Cortex of kidney (tissue), 1 donor: ENCODE data around the gene ITGA3.
"Not testable (repeated sequence)": the region's sequence is repeated elsewhere in the genome, so short reads cannot be mapped to it uniquely, and the experiment has no call there.

Experiments
- DNase-seq: peaks from one replicate; lab custom pipeline; 2025; lab: John Stamatoyannopoulos, UW

Gene ITGA3

GRCh38 chr17:50035421-50035879 is 20.5 kb upstream of the ITGA3 start:
- no peak for DNase-seq

- DNase-seq, result no peak
Measured at GRCh38 chr17:50035945-50036344, 20.0 kb upstream of the ITGA3 start.

- no peak for DNase-seq
Measured at GRCh38 chr17:50036455-50037261, 19.3 kb upstream of the ITGA3 start.

GRCh38 chr17:50037321-50038107 is 18.4 kb upstream of the ITGA3 start:
- no peak for DNase-seq

GRCh38 chr17:50039058-50039457 is 16.9 kb upstream of the ITGA3 start:
- no peak for DNase-seq

DNA sequence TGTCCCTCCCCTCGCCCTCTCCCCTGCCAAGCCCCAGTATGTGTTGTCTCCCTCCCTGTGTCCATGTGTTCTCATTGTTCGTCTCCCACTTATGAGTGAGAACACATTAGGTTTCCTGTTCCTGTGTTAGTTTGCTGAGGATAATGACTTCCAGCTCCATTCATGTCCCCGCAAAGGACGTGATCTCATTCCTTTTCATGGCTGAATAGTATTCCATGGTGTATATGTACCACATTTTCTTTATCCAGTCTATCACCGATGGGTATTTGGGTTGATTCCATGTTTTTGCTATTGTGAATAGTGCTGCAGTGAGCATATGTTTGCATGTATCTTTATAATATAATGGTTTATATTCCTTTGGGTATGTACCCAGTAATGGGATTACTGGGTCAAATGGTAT is 15.4 kb upstream of the ITGA3 start:
- not testable (repeated sequence) for DNase-seq

GRCh38 chr17:50042211-50042610 is 13.7 kb upstream of the ITGA3 start:
- DNase-seq, result no peak

DNA sequence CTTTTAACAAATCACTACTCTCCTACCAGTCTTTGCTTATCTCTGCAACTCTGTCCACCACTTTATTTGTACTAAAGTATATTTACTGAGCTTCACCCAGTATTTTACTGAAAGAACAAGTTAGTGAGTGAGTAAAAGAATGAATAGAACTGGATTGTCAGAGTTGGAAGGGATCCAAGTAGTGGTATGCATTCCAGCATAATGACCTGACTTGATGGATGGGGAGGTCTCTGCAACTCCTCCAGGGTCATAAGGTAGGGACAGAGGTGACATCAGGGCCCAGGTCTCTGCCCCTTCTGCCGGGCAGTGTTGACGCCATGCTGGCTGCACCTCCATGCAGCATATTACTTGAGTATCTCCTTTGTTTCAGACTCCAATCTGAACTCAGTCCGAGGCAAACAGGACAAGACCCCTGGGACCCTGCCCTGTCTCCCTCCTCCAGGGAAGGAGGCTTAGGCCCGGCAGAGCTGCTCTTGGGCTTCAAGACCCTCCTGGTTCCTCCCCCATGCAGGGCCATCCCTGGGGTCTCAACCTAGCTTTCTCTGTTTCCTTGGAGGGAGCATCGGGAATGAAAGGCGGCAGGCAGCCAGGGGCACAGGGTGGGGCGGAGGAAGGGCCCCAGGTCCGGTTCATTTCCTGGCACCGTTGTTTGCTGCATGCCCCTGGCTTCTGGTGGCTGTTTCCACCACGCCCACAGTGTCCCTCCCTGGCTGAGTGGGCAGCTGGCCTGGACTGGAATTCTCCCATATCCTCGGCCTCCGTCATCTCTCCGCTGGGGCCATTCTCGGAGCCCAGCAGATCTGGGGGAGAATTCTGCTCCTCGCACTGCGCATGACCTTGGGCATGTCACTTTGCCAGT is 12.4 kb upstream of the ITGA3 start:
- no peak for DNase-seq

DNA sequence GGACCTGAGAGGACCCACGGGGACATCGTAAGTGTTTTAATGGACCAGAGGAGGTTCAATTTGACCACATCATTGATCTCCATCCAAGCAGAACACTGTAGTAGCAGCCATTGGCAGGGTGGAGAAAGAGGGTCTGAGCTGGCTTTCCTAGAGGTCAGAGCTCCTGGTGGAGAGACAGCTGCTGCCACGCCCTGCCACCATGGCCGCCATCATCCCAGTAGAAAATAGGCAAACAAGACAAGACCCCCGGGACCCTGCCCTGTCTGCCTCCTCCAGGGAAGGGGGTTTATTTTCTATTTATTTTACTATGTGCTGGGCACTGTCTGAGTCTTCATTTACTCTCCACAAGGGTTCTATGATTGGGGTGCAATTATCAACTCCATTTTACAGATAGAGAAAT is 11.4 kb upstream of the ITGA3 start:
- DNase-seq, result no peak

- no peak for DNase-seq
Measured at GRCh38 chr17:50045154-50045553, 10.8 kb upstream of the ITGA3 start.

- DNase-seq, result no peak
Measured at GRCh38 chr17:50046179-50046578, 9.7 kb upstream of the ITGA3 start.

DNA sequence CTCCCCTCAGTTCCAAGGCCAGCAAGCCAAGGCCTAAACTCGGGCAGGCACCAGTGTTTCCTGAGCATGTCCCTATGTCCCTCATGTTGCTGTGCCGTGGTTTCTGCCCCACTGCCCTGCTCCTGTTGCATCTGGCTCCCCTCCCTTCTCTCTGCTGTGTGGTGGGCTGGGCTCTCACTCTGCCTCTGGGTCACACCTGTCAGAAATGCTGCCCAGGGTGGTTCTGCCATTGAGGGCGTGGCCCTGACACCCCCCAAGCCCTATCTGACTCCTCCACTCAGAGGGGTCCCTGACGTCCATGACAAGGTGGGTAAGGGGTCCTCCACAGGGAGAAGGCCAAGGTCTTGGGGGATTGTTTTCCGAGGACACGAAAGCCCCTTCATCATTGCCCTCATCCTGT is 9.2 kb upstream of the ITGA3 start:
- no peak for DNase-seq

DNA sequence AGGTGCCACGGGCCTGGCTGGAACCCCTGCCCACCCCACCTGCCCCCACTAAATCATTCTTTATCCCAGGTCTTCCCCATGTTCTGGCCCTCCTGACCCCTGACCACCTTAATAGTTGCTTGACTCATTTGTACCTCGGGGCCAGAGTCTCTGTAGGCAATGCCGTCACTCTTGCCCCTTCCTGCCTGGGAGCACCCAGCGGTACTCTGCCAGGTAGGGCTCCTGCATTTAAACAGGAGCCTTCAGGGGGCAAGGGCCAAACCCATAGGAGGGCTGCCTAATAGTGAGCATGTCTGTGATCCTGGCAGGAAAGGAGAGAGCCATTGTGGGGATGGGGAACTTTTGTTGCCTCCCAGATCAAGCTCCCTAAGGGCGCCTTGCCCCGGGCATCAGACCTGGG is 8.8 kb upstream of the ITGA3 start:
- no peak for DNase-seq

GRCh38 chr17:50047488-50048126 is 8.3 kb upstream of the ITGA3 start:
- DNase-seq, result no peak

- DNase-seq, result no peak
Measured at GRCh38 chr17:50048146-50048720, 7.7 kb upstream of the ITGA3 start.

- DNase-seq, result no peak
Measured at GRCh38 chr17:50048988-50049387, 6.9 kb upstream of the ITGA3 start.

DNA sequence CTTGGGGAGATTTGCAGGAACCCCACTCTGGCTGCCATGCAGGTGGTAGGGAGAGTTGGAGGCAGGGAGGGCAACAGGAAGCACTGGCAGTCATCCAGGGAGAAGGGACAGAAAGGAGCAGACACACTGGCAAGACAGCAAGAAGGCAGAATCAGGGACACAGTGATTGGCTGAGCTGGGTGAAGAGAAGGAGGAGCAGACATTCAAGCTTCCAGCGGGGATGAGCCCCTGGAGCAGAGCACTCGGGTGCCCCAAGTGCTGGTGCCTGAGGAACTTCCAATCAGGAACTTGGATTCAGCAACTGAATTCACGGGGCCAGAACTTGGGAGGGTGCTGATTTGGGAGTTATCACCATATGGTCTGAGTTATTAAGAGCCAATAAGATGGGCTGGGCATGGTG is 6.3 kb upstream of the ITGA3 start:
- no peak for DNase-seq

GRCh38 chr17:50050431-50051032 is 5.4 kb upstream of the ITGA3 start:
- DNase-seq, result no peak

- no peak for DNase-seq
Measured at GRCh38 chr17:50051082-50051576, 4.8 kb upstream of the ITGA3 start.

DNA sequence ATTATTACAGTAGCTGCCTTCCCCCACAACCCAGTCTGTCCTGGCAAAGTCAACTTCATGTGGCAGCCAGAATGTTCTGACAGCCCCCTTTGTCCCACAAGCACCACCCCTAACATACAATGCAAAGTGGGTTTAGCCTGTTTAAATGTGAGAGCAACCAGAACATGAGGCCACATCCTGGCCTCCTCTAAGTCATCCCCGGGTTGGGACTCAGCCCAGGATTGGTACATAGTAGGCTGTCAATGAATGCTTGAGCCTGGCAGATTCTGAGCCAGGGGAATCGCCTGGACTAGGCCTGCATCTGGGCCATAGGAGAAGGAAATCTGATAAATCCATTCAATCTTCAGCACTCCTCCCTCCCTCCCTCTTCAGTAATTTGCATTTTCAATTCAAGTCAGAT is 4.3 kb upstream of the ITGA3 start:
- no peak for DNase-seq

DNA sequence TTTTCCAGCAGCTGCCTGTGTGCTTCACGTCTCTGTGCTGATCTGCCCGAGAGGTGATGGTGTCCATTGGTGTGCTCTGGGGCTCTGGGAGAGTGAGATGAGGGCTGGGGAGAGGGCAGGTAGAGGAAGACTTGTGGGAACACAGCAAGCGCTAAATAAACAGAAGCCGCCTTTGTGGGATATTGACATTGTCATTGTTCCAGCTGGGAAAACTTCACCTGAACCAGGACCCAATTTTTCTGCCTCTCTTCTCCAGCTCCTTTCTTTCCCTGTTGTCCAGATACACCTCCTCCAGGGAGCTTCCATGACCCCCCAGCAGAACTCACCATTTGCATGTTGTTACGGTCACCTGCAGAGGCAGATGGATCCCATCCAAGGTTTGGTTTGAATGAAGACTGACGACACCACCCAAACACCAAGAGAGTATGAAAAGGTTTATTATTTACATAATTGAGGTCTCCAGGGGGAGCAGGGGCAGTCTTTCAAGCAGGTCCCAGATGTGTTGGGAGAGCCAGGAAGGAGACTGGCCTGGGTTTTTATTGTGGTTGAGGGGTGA is 3.6 kb upstream of the ITGA3 start:
- no peak for DNase-seq
